Sigmoid colon (tissue), 7 donors: ENCODE measurements around the gene LCN2. TPM values are rescaled to one million over a fixed set of nuclear protein-coding genes. Genes with fewer than 3 reads are reported as not detected.

Experiments
- DNase-seq: peaks from one replicate; pipeline ENCODE4 v3.0.0-alpha.2; 2019
- H3K27ac ChIP-seq, 4 donors: fragments of 200-600 bp; sonication (generic); one replicate each; pipeline ENCODE4 v1.5.1; 2016 to 2019; ENCODE audit warnings: mild to moderate bottlenecking in 1 of 4
- H3K27me3 ChIP-seq, 3 donors: fragments of 200-600 bp; sonication (generic); one replicate each; pipeline ENCODE4 v1.5.1; 2019; ENCODE audit warnings: mild to moderate bottlenecking in 1 of 3
- H3K36me3 ChIP-seq, 4 donors: fragments of 200-600 bp; sonication (generic); one replicate each; pipeline ENCODE4 v1.5.1; 2016 to 2019
- H3K4me1 ChIP-seq, 4 donors: fragments of 200-600 bp; sonication (generic); one replicate each; pipeline ENCODE4 v1.5.1; 2017 to 2019
- H3K4me3 ChIP-seq, 4 donors: fragments of 200-600 bp; sonication (generic); one replicate each; pipeline ENCODE4 v1.5.1; 2017 to 2019; ENCODE audit warnings: mild to moderate bottlenecking in 2 of 4, moderate library complexity in 1 of 4
- H3K9me3 ChIP-seq, 4 donors: fragments of 200-600 bp in 3 of 4; sonication (generic) in 3 of 4; one replicate each; pipeline versions ENCODE4 v1.5.1 to v1.6.1; 2013 to 2019
- CTCF ChIP-seq, 4 experiments: fragments of 450-650 bp in 3 of 4; fragments of 200-600 bp in 1 of 4; IDR thresholded peaks; one replicate each; pipeline ENCODE4 v1.5.1; 2016 to 2019; ENCODE audit warnings: antibody characterized with exemption in 4 of 4, mild to moderate bottlenecking in 3 of 4, moderate library complexity in 2 of 4
- EP300 ChIP-seq, 4 donors: sonication (generic); formaldehyde crosslinking; IDR thresholded peaks; one replicate each; pipeline ENCODE4 v1.6.1; 2017; ENCODE audit warnings: antibody characterized with exemption in 4 of 4
- POLR2A ChIP-seq, 2 donors: fragments of 450-650 bp; IDR thresholded peaks; one replicate each; pipeline ENCODE4 v1.6.1; 2016; ENCODE audit warnings: antibody characterized with exemption in 2 of 2, mild to moderate bottlenecking in 2 of 2, moderate library complexity in 2 of 2
- POLR2AphosphoS5 ChIP-seq, 4 donors: sonication (generic); formaldehyde crosslinking; IDR thresholded peaks; one replicate each; pipeline ENCODE4 v1.6.1; 2017; ENCODE audit warnings: antibody characterized with exemption in 4 of 4
- whole genome bisulfite sequencing, 2 donors: extraction: QIAGEN DNeasy Blood & Tissue Kit; methylation state at CpG; one replicate each; pipeline ENCODE4 v1.1.7; 2013; 5-methylcytosine and 5-hydroxymethylcytosine counted together
- intact Hi-C: fragments of 100-400 bp; cut with DNase I; formaldehyde crosslinking; loops from one replicate; pipeline ENCODE4 v1.15.1; 2023
- polyA plus RNA-seq, 3 donors: library from polyadenylated mRNA; stranded (reverse); fragments of 200-250 nt; gene quantifications; one replicate each; pipeline ENCODE4 v1.2.3, GENCODE V29; 2013
- total RNA-seq, 4 donors: library from RNA; depleted of rRNA; stranded (reverse); fragments of >200 nt; gene quantifications; one replicate each; pipeline ENCODE4 v1.1.0, GENCODE V29; 2016
- donor health status: healthy with polysubstance abuse.
- donor health status: Bipolar disorder and iron deficiency.
- donor health status: healthy.

The LCN2 gene
- total and polyA plus RNA-seq, 7 donors: 9.6 to 1,818 (median 79.8) TPM; not detected in 4

GRCh38 chr9:128153060-128153946 is 4.0 kb downstream of the LCN2 start:
- DNase-seq: no peak

GRCh38 chr9:128153947-128154695 is 4.9 kb downstream of the LCN2 start:
- Histone ChIP-seq H3K4me1 (peaks cover 0 to 4% (median under 1%) of the 10 kb centered on the region in 4 donors), H3K36me3 (no peaks in the 10 kb centered on the region), H3K27me3 (no peaks in the 10 kb centered on the region), H3K4me3 (no peak overlapping the region), H3K27ac (no peak overlapping the region), H3K9me3 (no peaks in the 10 kb centered on the region)
- whole genome bisulfite sequencing, 2 donors: 86 to 90% methylated on average over 13 of the region's 13 CpGs
- no peak for DNase-seq
- intact Hi-C loops: no loop called here
- TF ChIP-seq EP300 (IDR thresholded peaks at IDR 0.05) (no peak), POLR2AphosphoS5 (IDR thresholded peaks at IDR 0.05) (no peak), CTCF (IDR thresholded peaks at IDR 0.05) (no peak), POLR2A (IDR thresholded peaks at IDR 0.05) (no peak)

More at GRCh38 chr9:128153060-128153946, 4.0 kb downstream of the LCN2 start:
- WGBS, 2 donors: 86 to 88% methylated on average over 26 of the region's 26 CpGs
- H3K36me3 ChIP-seq: no peaks in the 10 kb centered on the region
- no peak overlapping the region for H3K4me3 ChIP-seq
- H3K27me3 ChIP-seq: no peaks in the 10 kb centered on the region
- no peaks in the 10 kb centered on the region for H3K9me3 ChIP-seq
- no peak overlapping the region for H3K27ac ChIP-seq
- intact Hi-C loops: no loop called here
- TF ChIP-seq POLR2AphosphoS5 (IDR thresholded peaks at IDR 0.05) (no peak), POLR2A (IDR thresholded peaks at IDR 0.05) (no peak), EP300 (IDR thresholded peaks at IDR 0.05) (no peak), CTCF (IDR thresholded peaks at IDR 0.05) (no peak)
- peaks cover 0 to 5% (median 0%) of the 10 kb centered on the region in 4 donors for H3K4me1 ChIP-seq

GRCh38 chr9:128155736-128156500 is 6.7 kb downstream of the LCN2 start:
- intact Hi-C loops: no loop called here
- H3K27ac ChIP-seq: no peak overlapping the region
- DNase-seq: no peak
- H3K4me3 ChIP-seq: no peak overlapping the region
- no peak for TF ChIP-seq EP300 (IDR thresholded peaks at IDR 0.05)
- TF ChIP-seq POLR2AphosphoS5 (IDR thresholded peaks at IDR 0.05): no peak
- TF ChIP-seq POLR2A (IDR thresholded peaks at IDR 0.05): no peak
- no peak for TF ChIP-seq CTCF (IDR thresholded peaks at IDR 0.05)
- no peaks in the 10 kb centered on the region for H3K36me3 ChIP-seq
- H3K9me3 ChIP-seq: no peaks in the 10 kb centered on the region
- WGBS, 2 donors: 83 to 87% methylated on average over 7 of the region's 7 CpGs
- H3K4me1 ChIP-seq: peaks cover 0 to 13% (median 11%) of the 10 kb centered on the region in 4 donors
- no peaks in the 10 kb centered on the region for H3K27me3 ChIP-seq

- TF ChIP-seq CTCF (IDR thresholded peaks at IDR 0.05) (no peak), POLR2A (IDR thresholded peaks at IDR 0.05) (no peak), POLR2AphosphoS5 (IDR thresholded peaks at IDR 0.05) (no peak), EP300 (IDR thresholded peaks at IDR 0.05) (no peak)
- Histone ChIP-seq H3K9me3 (no peaks in the 10 kb centered on the region), H3K27ac (peak overlapping the region; percentile 64 to 75 (median 72)), H3K36me3 (peaks cover 0 to 18% (median 8%) of the 10 kb centered on the region in 4 donors), H3K4me1 (peaks cover 0 to 26% (median 16%) of the 10 kb centered on the region in 4 donors), H3K27me3 (no peaks in the 10 kb centered on the region), H3K4me3 (peak overlapping the region; percentile 25 to 73 (median 66))
- intact Hi-C loops: no loop called here
- DNase-seq: no peak
- WGBS, 2 donors: 18 to 25% methylated on average over 11 of the region's 11 CpGs
Observed at GRCh38 chr9:128159522-128159783, 10.2 kb downstream of the LCN2 start.
